GM23338 (cell line): Measurements from ENCODE around the gene DLG2. TPM values are rescaled to one million over a fixed set of nuclear protein-coding genes. Genes with fewer than 3 reads are reported as not detected.
A peak's percentile ranks its signal among the peaks of the same experiment; 100 is the strongest.

Experiments
- ATAC-seq: fragments of 200-7000 bp; cut with Tn5 transposase; 3 replicates; pipeline ENCODE4 v1.9.1; 2020
- DNase-seq: peaks from one replicate; pipeline ENCODE4 v3.0.0-alpha.2; 2015; ENCODE audit warnings: low spot score
- H2AFZ ChIP-seq: fragments of 200-600 bp; sonication (generic); 2 replicates; pipeline ENCODE4 v1.8.0; 2016; ENCODE audit warnings: antibody characterized with exemption, mild to moderate bottlenecking, moderate library complexity
- H3F3A ChIP-seq: fragments of 200-600 bp; sonication (generic); replicated peaks from 2 replicates; pipeline ENCODE4 v1.8.0; 2017; ENCODE audit warnings: antibody characterized with exemption, mixed run types, low read depth
- H3K27ac ChIP-seq: fragments of 200-600 bp; sonication (generic); 2 replicates; pipeline ENCODE4 v1.6.1; 2016; ENCODE audit warnings: low read depth
- H3K27me3 ChIP-seq: fragments of 200-600 bp; sonication (generic); 2 replicates; pipeline ENCODE4 v1.8.0; 2016; ENCODE audit warnings: mild to moderate bottlenecking, mixed run types, moderate library complexity; ENCODE audit not compliant: insufficient read depth
- H3K36me3 ChIP-seq: fragments of 200-600 bp; sonication (generic); 2 replicates; pipeline ENCODE4 v1.8.0; 2016; ENCODE audit warnings: mild to moderate bottlenecking; ENCODE audit not compliant: insufficient read depth
- H3K4me1 ChIP-seq: fragments of 200-600 bp; sonication (generic); 2 replicates; pipeline ENCODE4 v1.8.0; 2016; ENCODE audit warnings: mild to moderate bottlenecking, moderate library complexity; ENCODE audit not compliant: insufficient read depth
- H3K4me2 ChIP-seq: fragments of 200-600 bp; sonication (generic); 2 replicates; pipeline ENCODE4 v1.7.1; 2017; ENCODE audit warnings: mixed run types
- H3K4me3 ChIP-seq: fragments of 200-600 bp; sonication (generic); 2 replicates; pipeline ENCODE4 v1.6.1; 2016; ENCODE audit warnings: mixed run types
- H3K79me2 ChIP-seq: fragments of 200-600 bp; sonication (generic); replicated peaks from 2 replicates; pipeline ENCODE4 v1.8.0; 2017; ENCODE audit warnings: mild to moderate bottlenecking; ENCODE audit not compliant: insufficient read depth
- H3K9me2 ChIP-seq: fragments of 200-600 bp; sonication (generic); 2 replicates; pipeline ENCODE4 v1.8.0; 2017; ENCODE audit not compliant: insufficient read depth
- H4K20me1 ChIP-seq: fragments of 200-600 bp; sonication (generic); replicated peaks from 2 replicates; pipeline ENCODE4 v1.8.0; 2017; ENCODE audit warnings: mild to moderate bottlenecking; ENCODE audit not compliant: insufficient read depth
- H3K27ac Mint-ChIP-seq: 2 replicates; pipeline ENCODE4 v1.8.0; 2020; ENCODE audit warnings: inconsistent platforms, mild to moderate bottlenecking, moderate library complexity, mixed read lengths
- H3K27me3 Mint-ChIP-seq: 3 replicates; pipeline ENCODE4 v1.8.0; 2022; ENCODE audit warnings: low read depth, mild to moderate bottlenecking, moderate library complexity, mixed read lengths, inconsistent platforms; ENCODE audit not compliant: insufficient read depth, poor library complexity
- H3K36me3 Mint-ChIP-seq: 3 replicates; pipeline ENCODE4 v1.8.0; 2021; ENCODE audit warnings: low read depth, mild to moderate bottlenecking, inconsistent platforms, moderate library complexity, mixed read lengths
- H3K4me1 Mint-ChIP-seq: 3 replicates; pipeline ENCODE4 v1.8.0; 2020; ENCODE audit warnings: mild to moderate bottlenecking, inconsistent platforms, mixed read lengths
- H3K4me3 Mint-ChIP-seq: 3 replicates; pipeline ENCODE4 v1.8.0; 2021; ENCODE audit warnings: moderate library complexity, mild to moderate bottlenecking, inconsistent platforms, mixed read lengths
- H3K9me3 Mint-ChIP-seq: 3 replicates; pipeline ENCODE4 v1.8.0; 2020; ENCODE audit warnings: moderate library complexity, mild to moderate bottlenecking, inconsistent platforms, mixed read lengths
- CREB1 ChIP-seq: fragments of 250-450 bp; sonication (Bioruptor Pico); IDR thresholded peaks from 2 replicates; pipeline ENCODE4 v1.5.0; 2020; ENCODE audit warnings: low read depth, mild to moderate bottlenecking, moderate library complexity
- CTCF ChIP-seq, 2 experiments: fragments of 200-600 bp in 1 of 2; sonication (generic) in 1 of 2; conservative IDR thresholded peaks; 2 replicates each; pipeline versions ENCODE4 v1.5.1 to v1.6.1; 2016 to 2017; ENCODE audit warnings: antibody characterized with exemption in 2 of 2, low read depth in 2 of 2, mild to moderate bottlenecking in 2 of 2, moderate library complexity in 1 of 2
- POLR2AphosphoS5 ChIP-seq: IDR thresholded peaks from 2 replicates; pipeline ENCODE4 v1.6.1; 2016; ENCODE audit warnings: antibody characterized with exemption, low read depth
- REST ChIP-seq: IDR thresholded peaks from one replicate; pipeline ENCODE4 v1.6.1; 2018; ENCODE audit warnings: antibody characterized with exemption; ENCODE audit not compliant: unreplicated experiment
- STAT1 ChIP-seq: IDR thresholded peaks from one replicate; pipeline ENCODE4 v1.6.1; 2016; ENCODE audit warnings: antibody characterized with exemption; ENCODE audit not compliant: unreplicated experiment
- ZNF331 ChIP-seq: fragments of 250-450 bp; sonication (Bioruptor Pico); IDR thresholded peaks from 2 replicates; pipeline ENCODE4 v1.5.0; 2020; ENCODE audit warnings: low read depth, mild to moderate bottlenecking, moderate library complexity
- ZNF462 ChIP-seq: fragments of 250-450 bp; sonication (Bioruptor Pico); IDR thresholded peaks from 2 replicates; pipeline ENCODE4 v1.5.0; 2020; ENCODE audit warnings: mild to moderate bottlenecking, moderate library complexity
- polyA plus RNA-seq: library from polyadenylated mRNA; unstranded; fragments of >200 nt; fragmentation: Nextera tagmentation; extraction: Ambion mirVana; gene quantifications from 2 replicates; pipeline ENCODE4 v1.2.1, GENCODE V29; 2016
- total RNA-seq: library from RNA; depleted of rRNA; stranded (reverse); fragments of >200 nt; shearing (Covaris generic); gene quantifications from 2 replicates; pipeline ENCODE4 v1.2.3, GENCODE V29; 2014

DLG2 gene
- total and polyA plus RNA-seq, 2 experiments from 2014 or later = 19.8 to 21.5 TPM

GRCh38 chr11:84901991-84902390 is 725.2 kb downstream of the DLG2 start (continued):
- TF ChIP-seq REST (no peak), POLR2AphosphoS5 (no peak), CREB1 (CRISPR knock-in tag) (no peak)

- no peak overlapping the region for H2AFZ ChIP-seq
- peak; percentile 100 for ATAC-seq
- H3K4me3 ChIP-seq = no peak overlapping the region
- no peak overlapping the region for H3K4me2 ChIP-seq
- H3K27ac ChIP-seq = no peak overlapping the region
- H3K27me3 ChIP-seq = no peaks in the 10 kb centered on the region
- H3F3A ChIP-seq = no peaks in the 10 kb centered on the region
- H3K27me3 Mint-ChIP-seq = no peaks in the 10 kb centered on the region
- no peaks in the 10 kb centered on the region for H3K9me3 Mint-ChIP-seq
- TF ChIP-seq CTCF (conservative IDR thresholded peaks at IDR 0.05; ENCODE audit: low read depth in 2 of 2) (peak; percentile 54 to 80), POLR2AphosphoS5 (no peak)
- H3K27ac Mint-ChIP-seq = no peak overlapping the region
- no peaks in the 10 kb centered on the region for H3K4me1 ChIP-seq
- no peaks in the 10 kb centered on the region for H3K79me2 ChIP-seq
- no peaks in the 10 kb centered on the region for H4K20me1 ChIP-seq
- H3K4me3 Mint-ChIP-seq = no peak overlapping the region
- H3K36me3 ChIP-seq = no peaks in the 10 kb centered on the region
- DNase-seq = peak; percentile 87
- H3K36me3 Mint-ChIP-seq = no peaks in the 10 kb centered on the region
- no peaks in the 10 kb centered on the region for H3K9me2 ChIP-seq
- H3K4me1 Mint-ChIP-seq = no peaks in the 10 kb centered on the region; the same call in 2 of the 3 replicates
Measured at GRCh38 chr11:84899740-84900139, 727.4 kb downstream of the DLG2 start.

GRCh38 chr11:84899134-84899533 is 728.0 kb downstream of the DLG2 start:
- Mint-ChIP-seq H3K36me3 (no peaks in the 10 kb centered on the region), H3K4me1 (no peaks in the 10 kb centered on the region; the same call in 2 of the 3 replicates), H3K4me3 (no peak overlapping the region), H3K27me3 (no peaks in the 10 kb centered on the region), H3K27ac (no peak overlapping the region), H3K9me3 (no peaks in the 10 kb centered on the region)
- H3K79me2 ChIP-seq = no peaks in the 10 kb centered on the region
- H3K9me2 ChIP-seq = no peaks in the 10 kb centered on the region
- H3K4me2 ChIP-seq = no peak overlapping the region
- no peaks in the 10 kb centered on the region for H3K36me3 ChIP-seq
- ATAC-seq (no peak), DNase-seq (no peak)
- no peak overlapping the region for H2AFZ ChIP-seq
- no peaks in the 10 kb centered on the region for H3F3A ChIP-seq
- no peak overlapping the region for H3K4me3 ChIP-seq
- no peak overlapping the region for H3K27ac ChIP-seq
- H3K27me3 ChIP-seq = no peaks in the 10 kb centered on the region
- no peaks in the 10 kb centered on the region for H3K4me1 ChIP-seq
- H4K20me1 ChIP-seq = no peaks in the 10 kb centered on the region
- TF ChIP-seq ZNF331 (CRISPR knock-in tag) (no peak), ZNF462 (CRISPR knock-in tag) (no peak), STAT1 (no peak)
